Fibroblast of skin of right quadriceps (primary cell): Measurements from ENCODE around the gene LFNG.
"Not testable (repeated sequence)": the region's sequence is repeated elsewhere in the genome, so short reads cannot be mapped to it uniquely, and the experiment has no call there.

Experiments
- DNase-seq: peaks from one replicate; pipeline ENCODE4 v3.0.0-alpha.2; 2013

Gene LFNG

DNA sequence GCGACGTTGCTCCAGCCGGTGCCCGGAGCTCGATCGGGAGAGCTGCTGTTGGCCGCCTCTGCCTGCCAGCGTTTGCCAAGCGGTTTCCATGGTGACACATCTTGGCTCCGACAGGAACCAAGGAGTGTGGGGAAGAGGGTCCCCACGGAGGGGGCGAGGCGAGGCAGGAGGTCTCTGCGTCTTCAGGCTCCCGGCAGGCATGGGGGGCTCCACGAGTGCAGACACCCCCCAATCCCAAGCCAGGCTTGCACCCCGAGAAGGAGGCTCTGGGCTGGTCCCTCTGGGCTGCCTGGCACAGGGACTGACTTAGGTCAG, 12.2 kb downstream of the LFNG start:
- DNase-seq: not testable (repeated sequence)

DNA sequence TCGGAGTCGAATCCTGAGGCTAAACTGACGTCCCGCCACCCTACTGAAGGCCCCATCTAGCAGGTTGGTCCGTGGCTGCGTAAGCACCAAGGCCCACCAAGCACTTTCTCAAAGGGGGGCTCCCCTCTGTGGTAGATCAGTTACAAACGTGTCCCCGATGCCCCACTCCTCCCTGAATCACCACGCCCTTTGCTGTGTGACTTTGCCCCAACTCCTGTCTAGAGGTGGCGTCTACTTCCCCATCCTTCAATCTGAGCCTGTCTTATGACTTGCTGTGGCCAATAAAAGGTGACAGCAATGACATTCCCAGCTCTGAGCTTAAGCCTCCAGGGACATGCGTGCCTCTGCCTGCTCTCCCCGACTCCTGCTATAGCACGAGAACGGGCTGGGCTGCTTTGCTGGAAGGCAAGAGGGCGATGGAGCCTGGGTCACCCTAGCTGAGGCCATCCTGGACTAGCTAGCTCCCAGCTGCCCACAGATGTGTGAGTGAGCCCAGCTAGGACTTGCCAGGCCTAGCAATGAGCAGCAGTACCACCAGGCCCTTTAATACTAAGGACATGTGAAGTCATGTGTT, 12.7 kb downstream of the LFNG start:
- DNase-seq: not testable (repeated sequence)

DNA sequence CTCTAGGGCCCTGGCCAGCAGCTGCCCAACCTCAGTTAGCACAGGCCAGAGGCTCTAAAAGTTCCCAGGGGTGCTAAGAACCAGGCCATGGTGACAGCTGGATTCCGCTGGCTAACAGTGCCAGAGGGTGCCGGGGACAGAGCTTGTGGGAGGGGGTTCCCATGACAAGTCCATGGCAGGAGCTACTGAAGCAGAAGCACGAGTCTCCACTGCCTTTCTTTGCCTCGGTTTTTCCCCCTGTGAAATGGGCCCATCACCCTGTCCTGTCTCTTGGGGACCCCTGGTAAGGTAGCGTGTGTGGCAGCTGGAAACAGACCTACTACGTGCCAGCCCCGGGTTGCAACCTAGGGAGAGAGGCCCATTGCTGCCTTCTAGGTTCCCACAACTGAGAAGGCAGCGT, 13.2 kb downstream of the LFNG start:
- DNase-seq: not testable (repeated sequence)

DNA sequence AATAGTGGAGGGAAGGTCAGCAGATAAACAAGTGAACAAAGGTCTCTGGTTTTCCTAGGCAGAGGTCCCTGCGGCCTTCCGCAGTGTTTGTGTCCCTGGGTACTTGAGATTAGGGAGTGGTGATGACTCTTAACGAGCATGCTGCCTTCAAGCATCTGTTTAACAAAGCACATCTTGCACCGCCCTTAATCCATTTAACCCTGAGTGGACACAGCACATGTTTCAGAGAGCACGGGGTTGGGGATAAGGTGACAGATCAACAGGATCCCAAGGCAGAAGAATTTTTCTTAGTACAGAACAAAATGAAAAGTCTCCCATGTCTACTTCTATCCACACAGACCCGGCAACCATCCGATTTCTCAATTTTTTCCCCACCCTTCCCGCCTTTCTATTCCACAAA, 14.0 kb downstream of the LFNG start:
- not testable (repeated sequence) for DNase-seq

DNA sequence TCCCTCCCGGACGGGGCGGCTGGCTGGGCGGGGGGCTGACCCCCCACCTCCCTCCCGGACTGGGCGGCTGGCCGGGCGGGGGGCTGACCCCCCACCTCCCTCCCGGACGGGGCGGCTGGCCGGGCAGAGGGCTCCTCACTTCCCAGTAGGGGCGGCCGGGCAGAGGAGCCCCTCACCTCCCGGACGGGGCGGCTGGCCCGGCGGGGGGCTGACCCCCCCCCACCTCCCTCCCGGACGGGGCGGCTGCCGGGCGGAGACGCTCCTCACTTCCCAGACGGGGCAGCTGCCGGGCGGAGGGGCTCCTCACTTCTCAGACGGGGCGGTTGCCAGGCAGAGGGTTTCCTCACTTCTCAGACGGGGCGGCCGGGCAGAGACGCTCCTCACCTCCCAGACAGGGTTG, 14.6 kb downstream of the LFNG start:
- DNase-seq: not testable (repeated sequence)

DNA sequence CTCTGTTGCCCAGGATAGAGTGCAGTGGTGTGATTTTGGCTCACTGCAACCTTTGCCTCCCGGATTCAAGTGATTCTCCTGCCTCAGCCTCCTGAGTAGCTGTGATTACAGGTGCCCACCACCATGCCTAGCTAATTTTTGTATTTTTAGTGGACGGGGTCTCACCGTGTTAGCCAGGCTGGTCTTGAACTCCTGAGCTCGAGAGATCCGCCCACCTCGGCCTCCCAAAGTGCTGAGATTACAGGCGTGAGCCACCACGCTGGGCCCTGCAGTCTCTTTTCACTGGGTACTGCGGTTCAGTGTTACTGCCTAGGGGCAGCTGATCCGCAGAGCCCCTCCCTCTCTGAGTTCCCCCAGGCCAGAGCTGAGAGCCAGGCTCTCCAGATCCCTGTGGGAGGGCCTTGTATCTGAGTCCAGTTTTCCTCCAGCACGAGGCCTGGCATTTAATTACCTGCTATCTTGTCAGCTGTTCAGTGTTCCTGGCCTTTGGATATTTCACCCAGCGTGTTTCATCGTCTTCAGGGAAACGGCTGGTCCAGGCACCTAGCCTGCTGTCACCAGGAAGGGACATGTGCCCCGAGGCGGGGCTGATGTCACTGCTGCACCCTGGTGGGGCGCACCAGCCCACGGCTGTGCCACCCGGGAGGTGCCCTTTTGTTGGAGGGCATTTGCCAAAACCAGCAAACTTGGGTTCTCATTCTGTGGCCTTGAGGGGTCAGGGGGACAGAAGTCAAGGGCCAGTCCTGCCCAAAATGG, 16.5 kb downstream of the LFNG start:
- DNase-seq: not testable (repeated sequence)

DNA sequence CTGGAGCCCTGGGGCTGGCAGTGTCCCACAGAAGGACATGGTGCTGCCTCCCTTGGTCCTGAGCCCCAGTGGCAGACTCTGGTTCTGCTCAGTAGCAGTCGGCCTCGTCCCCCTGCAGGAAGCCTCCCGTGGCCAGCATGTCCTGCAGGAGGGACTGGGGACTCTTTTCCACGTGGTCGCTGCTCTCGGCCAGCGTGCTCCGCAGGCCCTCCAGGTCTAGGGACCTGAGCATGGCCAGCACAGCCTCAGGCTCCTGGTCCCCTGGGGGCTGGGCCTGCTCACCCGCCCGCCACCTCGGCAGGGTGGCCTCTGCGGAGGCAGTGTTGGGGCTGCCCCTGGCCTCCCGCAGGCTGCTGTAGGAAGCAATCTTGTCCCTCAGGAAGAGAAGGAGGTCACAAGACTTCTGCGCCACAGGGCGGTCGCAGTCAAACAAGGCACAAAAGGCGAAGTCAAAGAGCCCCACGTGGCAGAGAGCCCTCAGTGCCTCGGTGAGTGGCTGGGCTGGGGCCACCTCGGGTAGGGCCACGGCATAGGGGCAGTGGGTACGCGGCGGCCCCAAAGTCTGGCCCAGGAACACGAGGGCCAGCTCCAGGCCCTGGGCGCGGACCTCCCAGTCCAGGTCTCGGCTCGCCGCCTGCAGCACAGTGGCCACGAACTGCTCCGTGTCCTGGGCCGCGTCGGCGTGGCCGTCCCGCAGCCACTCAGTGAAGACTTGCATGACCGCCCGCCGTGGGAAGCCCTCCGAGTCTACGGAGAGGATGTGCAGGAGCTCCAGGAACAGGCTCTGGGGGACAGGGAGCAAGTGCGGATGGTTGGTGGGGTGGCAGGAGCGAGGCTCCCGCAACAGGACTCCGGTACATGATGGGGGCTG, 18.6 kb downstream of the LFNG start:
- DNase-seq: no peak

DNA sequence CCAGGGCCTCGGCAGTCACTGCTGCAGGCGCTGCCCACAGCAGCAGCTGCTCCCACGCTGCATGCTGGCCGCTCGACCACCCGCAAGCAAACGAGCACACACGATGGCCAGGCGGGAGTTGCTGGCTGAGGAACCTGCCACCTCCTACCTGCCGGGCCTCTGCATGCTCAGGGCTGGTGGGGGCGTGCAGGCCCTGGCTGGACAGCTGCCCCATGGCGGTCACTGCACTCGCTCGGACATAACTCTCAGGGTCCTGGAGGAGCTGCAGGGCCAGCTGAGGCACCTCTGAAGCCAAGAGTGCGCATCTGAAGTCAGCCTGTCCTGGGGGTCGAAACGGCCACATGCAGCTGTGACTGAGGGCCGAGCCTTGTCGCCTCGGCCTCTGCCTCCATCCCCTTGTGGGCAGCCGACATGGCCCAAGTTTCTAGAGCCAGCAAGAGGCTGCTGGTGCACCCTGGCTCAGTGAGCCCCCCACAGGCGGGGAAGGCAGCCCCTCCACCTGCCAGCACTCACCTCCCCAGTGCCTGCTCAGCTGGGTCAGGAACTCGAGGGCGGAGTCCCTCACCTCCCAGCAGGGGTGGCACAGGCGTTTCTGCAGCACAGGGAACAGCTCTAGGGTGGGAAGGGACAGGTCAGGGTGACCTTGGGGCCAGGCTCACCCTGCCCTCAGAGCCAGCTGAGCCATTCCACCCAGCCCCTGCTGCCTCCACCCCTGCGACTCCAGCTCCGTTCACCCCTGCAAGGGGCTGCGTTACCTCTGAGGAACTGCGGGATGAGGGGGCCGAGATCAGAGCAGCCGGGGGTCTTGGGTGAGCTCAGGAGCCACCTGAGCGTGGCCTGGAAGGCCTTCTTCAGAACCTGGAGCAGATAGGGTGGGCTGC, 19.7 kb downstream of the LFNG start:
- no peak for DNase-seq

DNA sequence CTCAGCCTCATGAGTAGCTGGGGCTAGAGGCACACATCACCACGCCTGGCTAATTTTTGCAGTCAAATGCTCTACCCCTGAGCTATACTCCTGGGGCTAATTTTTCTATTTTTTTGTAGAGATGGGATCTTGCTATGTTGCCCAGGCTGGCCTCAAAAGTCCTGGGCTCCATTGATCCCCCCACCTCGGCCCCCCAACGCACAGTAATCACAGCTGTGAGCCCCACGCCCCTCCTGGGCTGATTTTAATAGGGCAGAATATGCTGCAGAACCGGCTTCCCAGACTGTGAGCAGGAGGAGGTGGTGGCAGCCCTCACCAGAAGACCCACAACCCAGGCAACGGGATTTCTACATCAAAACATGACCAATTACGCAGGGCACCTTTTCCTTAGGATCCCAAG, 20.6 kb downstream of the LFNG start:
- DNase-seq: no peak

DNA sequence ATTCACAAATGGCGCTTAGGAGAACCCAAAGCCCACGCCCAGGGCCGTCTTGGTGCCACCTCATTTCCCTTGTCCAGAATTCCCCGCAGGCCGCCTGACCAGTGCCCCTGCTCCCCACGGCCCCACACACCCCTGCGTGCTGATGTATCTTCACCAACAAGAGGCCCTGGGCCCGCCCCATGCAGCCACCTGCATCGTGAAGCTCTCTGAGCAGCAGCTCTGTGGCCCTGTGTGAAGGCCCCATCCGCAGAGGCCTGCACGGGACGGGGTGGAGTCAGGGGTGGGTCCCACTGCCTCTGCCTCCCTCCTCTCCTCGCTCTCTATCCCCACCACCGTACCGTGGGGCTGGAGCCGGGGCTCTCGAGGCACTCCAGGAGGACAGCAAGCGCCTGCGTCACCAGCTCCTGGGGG, 21.1 kb downstream of the LFNG start:
- DNase-seq: no peak

DNA sequence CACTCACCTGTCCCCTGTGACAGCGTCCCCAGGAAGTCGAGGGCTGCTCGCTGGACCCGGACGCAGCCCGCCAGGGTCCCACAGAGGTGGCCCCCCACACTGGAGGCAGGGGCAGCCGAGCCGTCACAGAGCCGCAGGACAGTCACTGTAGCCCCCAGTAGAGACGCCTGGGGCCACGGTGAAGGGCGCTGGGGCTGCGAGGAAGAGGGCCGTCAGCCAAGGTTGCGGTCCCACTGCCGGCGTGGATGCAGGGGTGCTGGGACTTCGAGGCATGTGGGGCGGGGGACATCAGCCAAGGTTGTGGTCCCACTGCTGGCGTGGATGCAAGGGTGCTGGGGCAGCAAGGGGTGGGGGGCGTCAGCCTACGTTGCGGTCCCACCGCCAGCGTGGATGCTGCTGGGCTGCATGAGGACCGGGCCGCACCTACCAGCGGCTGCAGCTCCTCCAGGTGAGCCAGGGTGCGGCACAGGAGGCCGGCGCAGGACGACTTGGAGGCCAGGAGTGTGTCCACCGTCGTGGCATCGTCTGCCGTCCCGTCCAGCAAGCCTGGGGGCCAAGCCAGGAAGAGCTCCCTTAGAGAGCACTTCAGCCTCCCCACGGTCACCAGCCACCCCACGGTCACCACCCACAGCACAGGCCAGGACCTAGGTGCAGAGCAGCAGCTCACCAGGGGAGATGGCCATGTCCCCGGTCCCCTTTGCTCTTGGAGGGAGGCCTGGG, 21.9 kb downstream of the LFNG start:
- no peak for DNase-seq

DNA sequence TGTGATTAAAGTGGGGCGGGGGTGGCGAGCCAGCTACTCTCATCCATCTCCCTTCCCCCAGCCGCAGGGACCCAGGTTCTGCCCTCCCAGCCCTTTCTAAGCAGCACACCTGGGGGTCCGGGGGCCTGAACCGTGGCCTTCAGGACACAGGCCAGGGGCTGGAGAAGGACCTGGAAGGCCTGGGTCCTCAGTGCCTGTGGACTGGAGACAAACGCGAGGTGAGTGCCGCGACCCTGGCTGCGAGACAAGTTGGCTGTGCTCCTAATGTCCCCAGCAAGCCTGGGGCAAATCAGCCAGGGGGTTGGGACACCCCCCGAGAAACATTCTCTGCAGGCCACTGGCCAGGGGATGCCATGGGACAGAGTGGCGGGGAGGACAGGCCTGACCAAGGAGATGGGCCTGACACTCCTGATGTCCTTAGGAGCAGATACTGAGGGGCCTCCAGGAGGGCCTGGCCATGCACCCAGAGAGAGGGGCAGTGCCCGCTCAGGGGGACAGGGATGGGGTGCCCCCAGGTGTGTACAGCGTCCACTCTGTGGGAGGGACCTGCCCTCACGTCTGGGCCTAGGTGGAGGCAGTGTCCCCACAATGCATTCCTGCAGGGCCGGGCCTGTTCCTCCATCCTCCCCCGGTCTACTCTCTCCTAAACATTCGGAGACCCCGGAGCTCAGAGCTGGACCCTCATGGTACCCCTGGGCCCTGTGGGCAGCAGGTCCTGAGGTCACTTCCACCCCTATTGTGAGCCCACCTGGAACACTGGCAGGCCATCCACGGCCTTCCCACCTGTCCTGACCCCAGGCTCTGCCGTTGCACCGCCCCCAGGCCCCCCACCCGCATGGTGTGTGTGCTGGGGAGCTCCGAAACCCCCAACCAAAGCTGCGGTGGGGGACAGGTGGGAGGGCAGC, 22.7 kb downstream of the LFNG start:
- DNase-seq: no peak

DNA sequence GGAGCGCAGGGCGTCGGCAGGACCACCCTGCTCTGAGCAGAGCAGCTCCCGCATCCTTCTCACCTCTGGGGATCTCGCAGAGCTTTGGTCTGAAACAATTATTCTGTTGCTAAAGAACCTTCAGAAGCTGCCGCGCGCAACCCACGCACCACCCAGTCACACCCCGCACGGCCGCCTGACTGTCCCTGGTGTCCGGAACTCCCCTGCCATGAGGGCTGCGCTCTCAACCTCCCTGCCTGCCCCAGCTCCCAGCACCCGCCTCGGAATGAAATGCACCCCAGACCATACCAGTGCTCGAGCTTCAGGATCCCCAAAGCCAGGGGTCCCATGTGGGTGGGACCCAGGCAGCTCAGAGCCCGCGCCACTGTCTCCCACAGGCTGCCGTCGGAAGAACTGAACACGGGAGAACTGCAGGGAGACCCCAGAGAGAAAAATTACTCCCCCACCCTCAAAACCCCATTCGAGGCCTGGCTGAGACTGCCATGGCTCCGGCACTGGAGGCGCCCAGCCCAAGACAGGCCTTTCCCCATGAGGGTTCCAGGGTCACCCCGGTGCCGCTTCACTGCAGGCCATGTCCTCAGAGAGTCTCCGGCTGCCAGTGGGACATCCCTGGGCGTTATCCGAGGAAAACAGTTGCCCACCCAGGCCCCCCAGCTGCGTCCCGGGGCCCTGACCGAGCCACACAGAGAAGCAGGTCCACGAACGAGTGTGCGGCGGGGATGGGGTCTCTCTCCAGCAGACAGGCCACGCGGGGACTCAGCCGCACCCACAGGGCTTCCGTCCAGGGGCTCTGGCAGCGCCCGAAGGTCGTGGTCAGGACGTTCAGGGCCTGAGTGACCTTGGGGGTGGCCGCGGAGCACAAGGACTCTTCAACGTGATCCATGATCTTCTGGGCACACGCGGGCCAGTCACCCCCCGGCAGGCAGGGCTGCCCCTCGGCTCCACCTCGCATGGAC, 23.6 kb downstream of the LFNG start:
- no peak for DNase-seq

DNA sequence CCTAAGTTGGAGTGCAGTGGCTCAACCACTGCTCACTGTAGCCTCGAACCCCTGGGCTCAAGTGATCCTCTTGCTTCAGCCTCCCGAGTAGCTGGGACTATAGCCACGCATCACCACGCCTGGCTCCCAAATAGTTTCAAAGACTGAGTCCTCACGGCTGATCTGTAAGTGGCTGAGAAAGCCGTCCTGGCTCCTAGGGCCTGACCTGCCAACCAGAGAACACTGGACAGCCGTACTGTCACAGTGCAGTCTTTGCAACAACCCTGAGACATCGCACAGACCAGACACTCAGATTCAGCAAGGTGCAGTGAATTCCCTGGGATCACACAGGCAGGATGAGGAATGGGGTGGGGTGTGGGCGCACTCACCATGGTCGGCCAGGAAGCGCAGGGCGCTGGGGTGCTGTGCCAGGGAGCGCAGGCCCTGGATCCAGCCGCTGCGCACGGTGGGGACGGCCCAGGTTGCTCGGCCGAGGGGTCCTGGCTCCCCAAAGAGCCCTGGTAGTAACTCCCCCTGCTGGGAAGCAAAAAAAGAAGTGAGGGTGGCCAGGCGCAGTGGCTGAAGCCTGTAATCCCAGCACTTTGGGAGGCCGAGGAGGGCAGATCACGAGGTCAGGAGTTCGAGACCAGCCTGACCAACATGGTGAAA, 25.1 kb downstream of the LFNG start:
- no peak for DNase-seq

DNA sequence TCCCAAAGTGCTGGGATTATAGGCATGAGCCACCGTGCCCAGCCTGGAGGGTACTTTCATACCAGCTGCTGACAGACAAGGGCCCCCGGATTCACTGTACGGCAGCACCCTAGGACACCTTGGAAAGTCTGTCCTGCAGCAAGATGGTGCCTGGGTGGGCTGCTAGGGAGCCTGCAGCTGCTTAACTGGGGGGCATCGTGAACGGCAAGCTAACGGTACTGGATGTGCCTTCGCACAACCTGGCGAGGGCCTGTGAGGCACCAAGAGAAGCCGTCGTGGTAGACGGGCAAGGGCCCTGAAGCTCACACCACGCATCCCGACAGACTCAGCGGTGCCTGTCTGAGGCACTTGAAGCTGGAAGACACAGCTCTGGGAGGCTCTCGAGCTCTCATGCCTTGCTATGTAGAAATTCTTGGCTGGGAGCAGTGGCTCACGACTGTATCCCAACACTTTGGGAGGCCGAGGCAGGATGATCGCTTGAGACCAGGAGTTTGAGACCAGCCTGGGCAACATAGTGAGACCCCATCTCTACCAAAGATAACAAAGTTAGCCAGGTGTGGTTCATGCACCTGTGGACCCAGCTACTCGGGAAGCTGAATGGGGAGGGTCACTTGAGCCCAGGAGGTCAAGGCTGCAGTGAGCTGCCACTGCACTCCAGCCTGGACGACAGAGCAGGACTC, 26.3 kb downstream of the LFNG start:
- no peak for DNase-seq

DNA sequence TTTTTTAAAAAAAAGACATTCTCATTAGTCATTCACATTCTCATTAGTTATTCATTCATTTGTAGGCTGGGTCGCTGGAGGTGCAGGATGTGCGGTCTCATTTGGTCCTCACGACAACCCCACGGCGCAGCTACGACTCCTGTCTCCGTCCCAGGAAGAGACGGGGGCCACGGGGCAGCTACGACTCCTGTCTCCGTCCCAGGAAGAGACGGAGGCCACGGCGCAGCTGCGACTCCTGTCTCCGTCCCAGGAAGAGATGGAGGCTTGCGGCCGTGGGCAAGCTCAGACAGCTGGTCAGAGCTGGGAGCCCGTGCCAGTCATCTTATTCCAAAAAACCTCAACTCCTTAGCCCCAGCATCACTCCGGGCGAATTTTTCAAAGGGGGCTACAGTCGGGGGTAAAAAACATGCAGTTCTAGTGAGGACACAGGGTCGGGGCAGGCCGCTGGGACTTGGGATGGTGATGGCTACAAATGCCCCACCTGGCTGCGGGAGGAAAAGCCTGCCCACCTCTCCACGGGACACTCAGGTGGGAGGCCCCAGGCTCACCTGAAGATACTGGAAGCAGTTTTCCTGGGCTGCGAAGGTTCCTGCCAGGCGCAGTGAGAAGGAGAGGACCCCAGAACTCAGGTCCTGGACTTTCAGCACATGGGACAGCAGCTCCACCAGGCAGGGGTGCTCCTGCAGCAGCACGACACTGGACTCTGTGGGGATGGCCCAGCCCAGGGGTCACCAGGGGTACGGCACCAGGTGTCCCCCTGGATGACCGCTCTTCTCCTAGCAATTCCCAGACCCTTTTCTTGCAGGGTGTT, 27.4 kb downstream of the LFNG start:
- no peak for DNase-seq

DNA sequence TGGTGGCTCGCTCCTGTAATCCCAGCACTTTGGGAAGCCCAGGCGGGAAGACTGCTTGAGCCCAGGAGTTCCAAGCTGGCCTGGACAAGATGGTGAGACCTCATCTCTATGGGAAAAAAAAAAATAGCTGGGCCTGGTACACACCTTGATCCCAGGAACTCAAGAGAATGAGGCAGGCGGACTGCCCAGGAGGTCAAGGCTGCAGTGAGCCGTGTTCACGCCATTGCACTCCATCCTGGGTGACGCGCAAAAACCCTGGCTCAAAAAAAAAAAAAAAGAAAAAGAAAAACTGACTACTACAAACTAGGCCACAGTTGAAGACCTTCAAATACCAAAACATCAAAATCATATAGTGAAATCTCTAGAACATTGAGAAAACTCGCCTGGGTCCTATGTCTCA, 31.8 kb downstream of the LFNG start:
- DNase-seq: no peak

DNA sequence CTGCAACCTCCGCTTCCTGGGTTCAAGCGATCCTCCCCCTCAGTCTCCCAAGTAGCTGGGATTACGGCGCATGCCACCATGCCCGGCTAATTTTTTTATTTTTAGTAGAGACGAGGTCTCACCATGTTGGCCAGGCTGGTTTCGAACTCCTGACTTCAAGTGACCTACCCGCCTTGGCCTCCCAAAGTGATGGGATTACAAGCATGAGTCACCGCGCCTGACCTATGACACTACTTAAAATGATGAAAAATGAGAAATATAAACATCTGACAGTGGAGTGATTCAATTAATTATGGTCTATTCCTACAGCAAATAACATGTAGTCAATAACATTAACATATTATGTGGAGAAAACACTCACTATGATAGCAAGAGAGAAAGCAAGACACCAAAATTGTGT, 33.5 kb downstream of the LFNG start:
- no peak for DNase-seq
